Body of pancreas (tissue), 4 donors: ENCODE results near the gene LAMP1.

Experiments
- CTCF ChIP-seq, 7 experiments: fragments of 450-650 bp in 4 of 7; fragments of 200-600 bp in 3 of 7; sonication (generic) in 3 of 7; IDR thresholded peaks; one replicate each; pipeline ENCODE4 v1.5.1; 2016 to 2019; ENCODE audit warnings: antibody characterized with exemption in 7 of 7
- POLR2A ChIP-seq, 3 donors: fragments of 450-650 bp; IDR thresholded peaks; one replicate each; pipeline ENCODE4 v1.6.1; 2016; ENCODE audit warnings: antibody characterized with exemption in 3 of 3, mild to moderate bottlenecking in 2 of 3

- TF ChIP-seq CTCF (IDR thresholded peaks at IDR 0.05) (no peak), POLR2A (IDR thresholded peaks at IDR 0.05) (no peak)
These were observed 52.0 kb downstream of the LAMP1 start for GRCh38 chr13:113349050-113349449.
